GM12801 (cell line): ENCODE data around the gene IQCE.

ENCODE experiments used
- CTCF ChIP-seq: IDR thresholded peaks from one replicate; pipeline ENCODE4 v1.5.1; 2011; ENCODE audit warnings: control low read depth; ENCODE audit not compliant: insufficient read length; ENCODE audit errors: extremely low read depth

The IQCE gene

GRCh38 chr7:2539031-2539911 lies 19.5 kb upstream of the IQCE start:
- TF ChIP-seq CTCF, result no peak

- no peak for TF ChIP-seq CTCF
Measured at GRCh38 chr7:2540133-2540532, 18.6 kb upstream of the IQCE start.

- TF ChIP-seq CTCF, result no peak
Measured at GRCh38 chr7:2540641-2541051, 18.1 kb upstream of the IQCE start.

- no peak for TF ChIP-seq CTCF
Measured at GRCh38 chr7:2541291-2542010, 17.3 kb upstream of the IQCE start.

GRCh38 chr7:2542011-2542915 lies 16.5 kb upstream of the IQCE start:
- TF ChIP-seq CTCF, result no peak

GRCh38 chr7:2542916-2543871 lies 15.6 kb upstream of the IQCE start:
- no peak for TF ChIP-seq CTCF
